ENCODE data around the gene CCSER2.
"Not testable (repeated sequence)": the region's sequence is repeated elsewhere in the genome, so short reads cannot be mapped to it uniquely, and the experiment has no call there.

The CCSER2 gene
- total RNA-seq, result 40.7 to 224 (median 74.2) reads per million in 17 experiments

- DNase-seq, result peak; percentile 98 to 100 (median 99)
These were observed at the start of gene CCSER2 for GRCh38 chr10:84328418-84329195. Gene CCSER2, plus strand, starts transcription at chr10:84328589. Its CDS starts 42,464 bp downstream, at chr10:84371053.

DNA sequence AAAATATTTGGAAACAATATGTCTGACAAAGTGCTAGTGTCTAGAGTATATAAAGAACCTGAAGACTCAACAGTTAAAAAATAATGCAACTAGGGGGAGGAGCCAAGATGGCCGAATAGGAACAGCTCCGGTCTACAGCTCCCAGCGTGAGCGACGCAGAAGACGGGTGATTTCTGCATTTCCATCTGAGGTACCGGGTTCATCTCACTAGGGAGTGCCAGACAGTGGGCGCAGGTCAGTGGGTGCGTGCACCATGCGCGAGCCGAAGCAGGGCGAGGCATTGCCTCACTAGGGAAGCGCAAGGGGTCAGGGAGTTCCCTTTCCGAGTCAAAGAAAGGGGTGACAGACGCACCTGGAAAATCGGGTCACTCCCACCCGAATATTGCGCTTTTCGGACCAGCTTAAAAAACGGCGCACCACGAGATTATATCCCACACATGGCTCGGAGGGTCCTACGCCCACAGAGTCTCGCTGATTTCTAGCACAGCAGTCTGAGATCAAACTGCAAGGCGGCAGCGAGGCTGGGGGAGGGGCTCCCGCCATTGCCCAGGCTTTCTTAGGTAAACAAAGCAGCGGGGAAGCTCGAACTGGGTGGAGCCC, 48.4 kb upstream of the CCSER2 start:
- DNase-seq, result not testable (repeated sequence)

- no peak for DNase-seq
These were observed 41.7 kb upstream of the CCSER2 start for GRCh38 chr10:84286695-84287094.

GRCh38 chr10:84288151-84288550, 40.2 kb upstream of the CCSER2 start:
- no peak for DNase-seq

DNA sequence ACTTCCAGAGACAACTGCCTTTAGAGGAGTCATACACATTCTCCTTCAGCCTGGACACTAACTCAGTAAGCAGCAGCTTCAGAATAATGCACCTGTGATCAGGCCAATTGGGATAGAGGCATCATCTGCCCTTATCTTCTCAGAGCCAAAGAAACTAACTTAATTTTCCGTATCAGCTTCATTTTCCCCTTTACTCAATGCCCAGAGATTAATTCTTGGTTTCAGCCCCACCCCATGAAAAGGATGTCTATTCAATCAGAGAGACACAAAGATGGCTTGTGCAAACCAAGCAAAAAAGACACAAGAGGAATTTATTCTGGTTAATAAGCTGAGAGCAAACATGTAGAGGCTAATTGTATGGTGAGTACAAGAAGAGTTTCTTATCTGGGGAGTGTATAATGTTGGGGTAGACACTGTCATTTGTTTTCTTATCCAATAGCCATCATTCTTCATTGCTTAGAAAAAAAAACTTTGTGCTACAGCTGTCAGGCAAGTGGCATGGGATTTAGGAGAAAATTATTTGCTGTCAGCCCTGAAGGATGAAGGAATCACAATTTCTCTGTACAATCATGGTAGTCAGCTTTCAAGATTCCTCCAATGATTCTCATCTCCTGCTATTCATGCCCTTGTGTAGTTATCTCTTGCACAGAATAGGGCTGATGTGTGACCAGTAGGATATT, 38.7 kb upstream of the CCSER2 start:
- DNase-seq, result no peak

GRCh38 chr10:84290235-84290634, 38.2 kb upstream of the CCSER2 start:
- DNase-seq, result no peak

GRCh38 chr10:84291384-84291783, 37.0 kb upstream of the CCSER2 start:
- peak; percentile 30 to 54 (median 47) for DNase-seq

DNA sequence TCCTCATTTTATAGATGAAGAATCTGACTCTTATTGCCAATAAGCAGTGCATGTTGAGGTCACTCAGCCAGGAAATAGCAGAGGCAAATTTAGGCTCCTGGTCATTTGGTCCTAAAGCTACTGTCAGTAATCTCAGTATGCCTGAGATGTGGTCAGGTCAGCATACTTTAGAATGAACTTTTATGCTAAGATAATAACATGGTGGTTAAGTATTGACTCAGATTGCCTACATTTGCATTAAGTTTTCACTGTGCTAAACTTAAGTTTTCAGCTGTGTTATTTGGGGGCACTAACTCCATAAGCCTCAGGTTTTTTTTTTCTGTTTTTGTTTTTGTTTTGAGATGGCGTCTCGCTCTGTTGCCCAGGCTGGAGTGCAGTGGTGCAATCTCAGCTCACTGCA, 35.9 kb upstream of the CCSER2 start:
- no peak for DNase-seq

DNA sequence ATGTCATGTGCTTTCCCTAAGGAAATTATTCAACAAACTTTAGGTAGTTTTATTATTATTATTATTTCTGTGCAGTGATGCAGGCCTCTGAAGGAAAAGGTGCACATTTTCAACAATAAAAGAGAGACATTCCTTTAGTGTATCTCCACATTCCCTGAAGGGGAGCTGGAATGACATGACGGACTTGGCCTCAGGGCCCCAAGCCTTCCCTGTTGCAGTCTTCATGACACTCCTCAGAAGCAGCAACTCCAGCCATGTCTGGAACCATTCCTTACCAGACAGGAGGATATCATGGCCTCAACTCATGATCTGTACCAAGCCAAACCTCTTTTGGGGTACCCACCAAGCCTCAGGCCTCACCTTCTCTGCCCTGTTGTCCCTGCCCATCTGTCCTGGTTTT, 35.2 kb upstream of the CCSER2 start:
- DNase-seq, result no peak

DNA sequence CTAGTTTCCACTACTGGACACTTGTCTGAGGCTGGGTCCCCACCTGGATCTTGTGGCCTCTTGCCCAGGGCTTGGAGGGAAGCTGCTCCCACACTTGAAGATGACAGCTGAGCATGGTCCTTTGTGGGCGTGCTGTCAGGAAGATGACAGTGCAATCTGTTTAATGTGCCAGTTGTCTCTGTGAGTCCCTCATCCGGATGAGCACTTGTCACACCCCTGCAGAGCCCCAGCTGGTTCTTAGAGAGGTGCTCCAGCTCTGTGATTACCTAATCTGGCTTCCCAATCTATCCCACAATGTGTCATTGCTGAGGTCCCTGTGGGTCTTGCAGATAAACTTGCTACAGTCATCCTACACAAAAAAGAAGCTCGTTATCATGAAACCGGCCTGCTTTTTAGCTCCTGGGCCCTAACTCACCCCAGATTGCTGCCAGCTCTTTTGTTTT, 34.8 kb upstream of the CCSER2 start:
- peak; percentile 71 to 89 (median 80) for DNase-seq

- DNase-seq, result no peak
These were observed 33.5 kb upstream of the CCSER2 start for GRCh38 chr10:84294766-84295447.

GRCh38 chr10:84296091-84296981, 32.1 kb upstream of the CCSER2 start:
- DNase-seq, result peak; percentile 48 to 76 (median 66)

DNA sequence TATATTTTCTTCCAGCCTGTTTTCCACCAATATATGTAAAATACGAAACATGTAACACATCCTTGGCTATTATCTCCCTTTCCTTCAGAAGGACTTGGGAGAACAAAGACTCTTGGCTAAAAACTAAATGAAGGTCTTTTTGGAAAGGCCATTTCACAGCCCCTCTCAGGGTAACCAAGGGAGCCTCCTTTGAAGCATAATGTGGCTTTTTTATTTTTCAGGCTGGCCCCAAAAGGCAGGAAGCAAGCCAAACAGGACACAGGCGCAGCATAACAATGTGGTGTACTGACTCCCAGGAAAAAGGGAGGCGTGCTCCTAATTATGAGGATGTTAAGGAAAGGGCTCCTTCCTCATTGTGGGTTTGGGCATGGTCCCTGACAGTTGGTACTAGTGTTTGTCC, 30.3 kb upstream of the CCSER2 start:
- no peak for DNase-seq

DNA sequence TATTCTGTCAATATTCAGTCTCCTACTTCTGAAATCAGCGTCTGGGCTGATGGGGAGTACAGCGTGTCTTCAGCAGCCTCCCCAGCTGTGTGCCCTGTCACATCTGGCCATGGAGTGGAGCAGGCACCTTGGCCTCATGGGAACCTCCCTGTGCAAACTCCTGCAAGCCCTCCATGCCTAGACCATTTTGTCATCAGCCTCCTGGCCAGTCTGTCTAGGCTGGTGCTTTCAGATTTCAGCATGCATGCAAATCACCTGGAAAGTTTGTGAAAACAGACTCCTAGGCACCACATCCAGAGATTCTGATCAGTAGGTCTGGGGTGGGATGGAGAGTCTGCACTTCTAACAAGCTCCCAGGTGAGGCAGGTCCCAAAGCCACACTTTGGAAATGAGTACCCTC, 26.2 kb upstream of the CCSER2 start:
- DNase-seq, result no peak

DNA sequence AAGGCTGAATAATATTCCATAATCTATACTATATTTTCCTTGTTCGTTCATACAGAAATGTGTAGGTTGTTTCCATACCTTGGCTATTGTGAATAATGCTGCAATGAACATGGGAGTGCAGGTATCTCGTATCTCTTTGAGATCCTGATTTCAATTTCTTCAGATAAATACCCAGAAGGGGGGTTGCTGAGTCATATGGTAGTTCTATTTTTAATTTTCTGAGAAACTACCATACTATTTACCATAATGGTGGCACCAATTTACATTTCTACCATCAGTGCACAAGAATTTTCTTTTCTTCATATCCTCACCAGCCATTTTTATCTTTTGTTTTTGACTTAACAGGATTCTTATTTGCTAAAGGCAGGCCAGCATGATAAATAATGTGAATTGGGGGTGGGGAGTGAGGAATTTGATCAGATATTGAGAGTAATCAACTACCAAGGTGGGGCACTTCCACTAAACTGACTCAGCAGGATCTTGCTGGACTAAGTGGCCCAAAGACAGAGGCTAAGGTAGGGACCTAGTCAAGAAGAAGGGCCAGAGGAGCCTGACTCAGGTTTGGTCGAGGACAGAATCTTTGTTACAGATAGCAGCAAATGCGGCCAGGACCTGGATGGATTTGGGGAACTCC, 21.5 kb upstream of the CCSER2 start:
- no peak for DNase-seq

- DNase-seq, result no peak
These were observed 20.4 kb upstream of the CCSER2 start for GRCh38 chr10:84308021-84308420.

DNA sequence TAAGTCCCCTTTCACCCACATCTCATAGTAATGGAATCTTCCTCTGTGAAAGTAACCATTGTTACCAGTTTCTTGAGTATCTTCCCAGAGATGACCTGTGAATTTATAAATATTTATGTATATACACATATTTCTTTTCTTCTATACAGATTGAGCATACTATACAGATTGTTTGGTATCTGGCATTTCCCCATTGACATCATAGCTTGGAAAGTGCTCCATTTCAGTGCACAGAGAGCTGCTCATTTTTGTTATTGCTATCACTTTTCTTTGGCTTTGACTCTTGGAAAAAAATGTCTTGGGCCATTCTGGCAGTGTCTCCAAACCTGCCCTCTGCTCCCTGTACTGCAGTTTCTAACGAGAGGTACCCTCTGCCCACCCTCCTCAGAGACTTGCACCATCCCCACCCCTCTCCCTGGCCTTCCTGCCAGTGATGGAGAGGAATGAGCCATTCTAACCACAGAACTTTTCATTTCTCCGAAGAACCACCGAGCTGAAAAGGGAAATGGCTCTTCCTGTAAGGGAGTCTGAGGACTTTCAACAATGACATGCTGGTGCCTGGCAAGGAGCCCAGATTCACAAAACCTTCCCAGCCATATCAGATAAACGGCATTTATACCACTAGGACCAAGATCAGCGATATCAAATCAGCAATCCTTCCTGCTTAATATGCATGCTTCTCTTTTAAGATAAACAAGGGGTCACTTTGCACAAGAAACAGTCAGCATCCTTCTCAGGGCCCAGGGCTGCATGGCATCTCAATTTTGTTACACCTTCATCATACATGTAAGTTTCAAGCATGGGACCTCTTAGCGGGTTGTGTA, 19.7 kb upstream of the CCSER2 start:
- DNase-seq, result peak; percentile 63 to 73 (median 68)

DNA sequence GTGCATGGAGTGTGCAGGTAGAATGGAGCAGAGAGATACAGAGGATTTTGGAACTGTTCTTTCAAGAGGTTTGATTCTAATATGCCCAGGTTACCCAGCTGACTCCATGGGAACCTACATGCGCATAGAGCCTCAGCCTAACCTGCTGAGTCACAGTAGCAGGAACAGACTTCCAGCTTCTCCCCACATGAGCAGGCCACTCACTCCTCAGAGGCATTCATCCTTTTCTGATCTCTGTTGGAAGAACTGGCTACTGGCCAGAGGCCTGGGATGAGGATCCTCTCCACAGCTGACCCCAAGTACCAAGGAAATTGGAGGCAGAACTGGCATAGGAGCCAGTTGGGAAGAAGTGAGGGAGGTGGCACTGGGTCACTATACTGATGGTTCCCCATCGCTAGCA, 17.9 kb upstream of the CCSER2 start:
- peak in 2 of 4 experiments; percentile 22 to 27 for DNase-seq

- no peak for DNase-seq
These were observed 16.8 kb upstream of the CCSER2 start for GRCh38 chr10:84311576-84311975.

- DNase-seq, result no peak
These were observed 15.6 kb upstream of the CCSER2 start for GRCh38 chr10:84312816-84313215.

All from suppressor macrophage (primary cell).